A549 (cell line): ENCODE data around the gene ADAP1. TPM values are rescaled to one million over a fixed set of nuclear protein-coding genes. Genes with fewer than 3 reads are reported as not detected.

Source experiments
- ATAC-seq, 2 experiments: fragments of 200-7000 bp in 1 of 2; fragments of >200 bp in 1 of 2; cut with Nextera tagmentation in 1 of 2; cut with Tn5 transposase in 1 of 2; 3 replicates each; pipeline versions ENCODE4 v1.8.0 to v1.9.1; 2018 to 2020; ENCODE audit warnings: mild to moderate bottlenecking in 1 of 2, moderate library complexity in 1 of 2
- CTCF ChIA-PET: fragments of 300-600 bp; sonication (Branson Sonifier 250); formaldehyde crosslinking; extraction: SDS; loops from one replicate; lab custom pipeline; 2021; ENCODE audit warnings: antibody characterized with exemption, inconsistent platforms; lab: Yijun Ruan, JAX
- POLR2A ChIA-PET: fragments of 350-600 bp; formaldehyde crosslinking; extraction: SDS; loops from one replicate; lab custom pipeline; 2021; ENCODE audit warnings: antibody characterized with exemption, inconsistent platforms; lab: Yijun Ruan, JAX
- DNase-seq, 2 experiments: peaks; one replicate each; pipeline versions ENCODE4 v3.0.0 to v3.0.0-alpha.2; 2011 to 2016; ENCODE audit warnings: low read depth in 1 of 2, low spot score in 1 of 2
- FAIRE-seq: peaks from 2 replicates; lab custom pipeline; 2011; peaks lifted over from hg19 to GRCh38; lab: Jason Lieb, UNC
- H3K27ac ChIP-seq, 2 experiments: fragments of >200 bp; sonication (Bioruptor Twin); formaldehyde crosslinking; 3 replicates each; pipeline ENCODE4 v1.5.1; 2016 to 2017
- H3K4me1 ChIP-seq: fragments of >200 bp; sonication (Bioruptor Twin); formaldehyde crosslinking; 3 replicates; pipeline ENCODE4 v1.6.1; 2016
- H3K4me2 ChIP-seq: fragments of >200 bp; sonication (Bioruptor Twin); formaldehyde crosslinking; 3 replicates; pipeline ENCODE4 v1.6.1; 2016
- H3K4me3 ChIP-seq: fragments of >200 bp; sonication (Bioruptor Twin); formaldehyde crosslinking; 3 replicates; pipeline ENCODE4 v1.5.1; 2016
- H3K9me3 ChIP-seq: fragments of >200 bp; sonication (Bioruptor Twin); formaldehyde crosslinking; 3 replicates; pipeline ENCODE4 v1.6.1; 2016
- CBX8 ChIP-seq: fragments of 200-600 bp; sonication (generic); IDR thresholded peaks from 2 replicates; pipeline ENCODE4 v1.6.1; 2016
- CEBPB ChIP-seq, 2 experiments: fragments of >200 bp in 1 of 2; sonication (Bioruptor Twin) in 1 of 2; formaldehyde crosslinking in 1 of 2; IDR thresholded peaks; 2 replicates each; pipeline ENCODE4 v1.6.1; 2012 to 2016
- E2F6 ChIP-seq: IDR thresholded peaks from 2 replicates; pipeline ENCODE4 v1.6.1; 2012; ENCODE audit warnings: low read depth, borderline replicate concordance
- ELK1 ChIP-seq: fragments of 150-350 bp; IDR thresholded peaks from 2 replicates; pipeline ENCODE4 v1.6.1; 2014; ENCODE audit warnings: low read depth, mild to moderate bottlenecking, low read length
- EP300 ChIP-seq, 2 experiments: fragments of >200 bp; sonication (Bioruptor Twin); formaldehyde crosslinking; IDR thresholded peaks; 2 replicates in 1 of 2; 3 replicates in 1 of 2; pipeline ENCODE4 v1.6.1; 2016 to 2017
- ESRRA ChIP-seq: fragments of 150-350 bp; IDR thresholded peaks from 2 replicates; pipeline ENCODE4 v1.6.1; 2014; ENCODE audit warnings: mild to moderate bottlenecking, low read length, borderline replicate concordance
- FOSB ChIP-seq: fragments of 250-450 bp; sonication (Bioruptor Pico); IDR thresholded peaks from 2 replicates; pipeline ENCODE4 v1.5.0; 2020; ENCODE audit warnings: mild to moderate bottlenecking, moderate library complexity
- FOSL2 ChIP-seq, 2 experiments: fragments of 450-650 bp in 1 of 2; fragments of >200 bp in 1 of 2; sonication (Bioruptor Twin) in 1 of 2; formaldehyde crosslinking; IDR thresholded peaks; 2 replicates each; pipeline versions ENCODE4 v1.5.0 to v1.6.1; 2016 to 2020; ENCODE audit warnings: mild to moderate bottlenecking in 1 of 2, moderate library complexity in 1 of 2
- HEYL ChIP-seq: fragments of 250-450 bp; sonication (Bioruptor Pico); IDR thresholded peaks from 2 replicates; pipeline ENCODE4 v1.8.0; 2021; ENCODE audit warnings: mild to moderate bottlenecking, moderate library complexity
- JUNB ChIP-seq: fragments of >200 bp; sonication (Bioruptor Twin); formaldehyde crosslinking; IDR thresholded peaks from 2 replicates; pipeline ENCODE4 v1.6.1; 2016
- MAX ChIP-seq: IDR thresholded peaks from 2 replicates; pipeline ENCODE4 v1.6.1; 2012
- PHF8 ChIP-seq: fragments of 200-600 bp; sonication (generic); IDR thresholded peaks from 2 replicates; pipeline ENCODE4 v1.6.1; 2016; ENCODE audit warnings: low read depth, mild to moderate bottlenecking, antibody characterized with exemption, moderate library complexity, borderline replicate concordance
- POLR2A ChIP-seq: IDR thresholded peaks from 2 replicates; pipeline ENCODE4 v1.6.1; 2012; ENCODE audit warnings: mild to moderate bottlenecking, low read length
- RARB ChIP-seq: fragments of 250-450 bp; sonication (Bioruptor Pico); IDR thresholded peaks from 2 replicates; pipeline ENCODE4 v1.8.0; 2021; ENCODE audit warnings: mild to moderate bottlenecking, moderate library complexity
- RCOR1 ChIP-seq: fragments of 150-350 bp; IDR thresholded peaks from 2 replicates; pipeline ENCODE4 v1.6.1; 2014; ENCODE audit warnings: antibody characterized with exemption, low read length, low read depth
- REST ChIP-seq: fragments of 200-600 bp; sonication (generic); IDR thresholded peaks from 2 replicates; pipeline ENCODE4 v1.6.1; 2016; ENCODE audit warnings: antibody characterized with exemption, mild to moderate bottlenecking, moderate library complexity
- TFCP2L1 ChIP-seq: fragments of 250-450 bp; sonication (Bioruptor Pico); IDR thresholded peaks from 2 replicates; pipeline ENCODE4 v1.5.0; 2021; ENCODE audit warnings: mild to moderate bottlenecking
- ZC3H11A ChIP-seq: fragments of 450-650 bp; IDR thresholded peaks from 2 replicates; pipeline ENCODE4 v1.6.1; 2014; ENCODE audit warnings: antibody characterized with exemption, mild to moderate bottlenecking
- ZSCAN20 ChIP-seq: fragments of 250-450 bp; sonication (Bioruptor Pico); IDR thresholded peaks from 2 replicates; pipeline ENCODE4 v1.8.0; 2022; ENCODE audit warnings: mild to moderate bottlenecking, moderate library complexity
- WGBS: methylation state at CpG from one replicate; pipeline ENCODE4 v1.1.6; 2017; ENCODE audit errors: missing lambda C conversion rate; 5-methylcytosine and 5-hydroxymethylcytosine counted together
- polyA plus RNA-seq, 4 experiments: library from polyadenylated mRNA; depleted of rRNA in 3 of 4; stranded (reverse); fragments of >200 nt; fragmentation: RNase III in 1 of 4; extraction: RNeasy Plus Mini Kit Qiagen cat#74134 plus additional on column Dnase treatment in 1 of 4; gene quantifications; 2 replicates in 3 of 4; 3 replicates in 1 of 4; pipeline ENCODE4 v1.2.3, GENCODE V29; 2011 to 2017

The ADAP1 gene
- polyA plus RNA-seq, 2 of the 4 experiments (the other 2 are of a cell fraction): 1.7 to 2.5 TPM

- Histone ChIP-seq H3K4me1 (peaks cover 4% of the 10 kb centered on the region; the same call in 1 of the 3 replicates), H3K4me2 (no peak overlapping the region), H3K27ac (no peak overlapping the region), H3K9me3 (no peaks in the 10 kb centered on the region), H3K4me3 (no peak overlapping the region)
- DNase-seq (no peak), FAIRE-seq (no peak), ATAC-seq (no peak)
- WGBS: 92% methylated on average over 9 of the region's 9 CpGs
- CTCF ChIA-PET: interaction anchor here (0.7 to 3.1 kb wide), 8 partner anchors 10 to 525 kb away, joined by 3 to 14 read pairs (median 6); no protein-coding TSS in a partner anchor
- POLR2A ChIA-PET: no interaction called here
- TF ChIP-seq RARB (CRISPR knock-in tag) (no peak), E2F6 (no peak), CEBPB (IDR thresholded peaks at IDR 0.05) (no peak), ELK1 (no peak), EP300 (IDR thresholded peaks at IDR 0.05) (no peak), ZC3H11A (no peak), CBX8 (no peak), POLR2A (no peak)
Observed at GRCh38 chr7:857661-858060, 96.8 kb downstream of the ADAP1 start.

GRCh38 chr7:856444-857095, 97.9 kb downstream of the ADAP1 start:
- POLR2A ChIA-PET: no interaction called here
- H3K4me3 ChIP-seq: no peak overlapping the region
- no peak for TF ChIP-seq TFCP2L1 (CRISPR knock-in tag)
- TF ChIP-seq RARB (CRISPR knock-in tag): no peak
- TF ChIP-seq HEYL (CRISPR knock-in tag): no peak
- TF ChIP-seq JUNB: no peak
- TF ChIP-seq CEBPB (IDR thresholded peaks at IDR 0.05): no peak
- no peak for TF ChIP-seq RCOR1
- no peak for TF ChIP-seq FOSB (CRISPR knock-in tag)
- TF ChIP-seq PHF8: no peak
- no peak for TF ChIP-seq ZSCAN20
- TF ChIP-seq ZC3H11A: no peak
- TF ChIP-seq EP300 (IDR thresholded peaks at IDR 0.05): no peak
- TF ChIP-seq ESRRA: no peak
- TF ChIP-seq FOSL2 (IDR thresholded peaks at IDR 0.05): no peak
- no peak for TF ChIP-seq FOSL2 (CRISPR knock-in tag; IDR thresholded peaks at IDR 0.05)
- TF ChIP-seq REST: no peak
- no peak for TF ChIP-seq MAX
- no peak for TF ChIP-seq POLR2A
- no peak overlapping the region for H3K27ac ChIP-seq
- WGBS: 91% methylated on average over 28 of the region's 30 CpGs
- no peaks in the 10 kb centered on the region for H3K9me3 ChIP-seq
- FAIRE-seq (no peak), ATAC-seq (no peak), DNase-seq (no peak)
- H3K4me2 ChIP-seq: no peak overlapping the region
- CTCF ChIA-PET: interaction anchor here (1.6 to 3.1 kb wide), 4 partner anchors 11 to 20 kb away, joined by 6 to 14 read pairs (median 8); no protein-coding TSS in a partner anchor
- H3K4me1 ChIP-seq: peaks cover 4% of the 10 kb centered on the region; the same call in 1 of the 3 replicates
